ENCODE data around the gene ANLN. TPM values are rescaled to one million over a fixed set of nuclear protein-coding genes. Genes with fewer than 3 reads are reported as not detected.

ANLN gene
- total RNA-seq, result 1 to 10 TPM; 1.7 to 2.9 (median 2.0) TPM
- 1.4 TPM for total RNA-seq (2013)

DNA sequence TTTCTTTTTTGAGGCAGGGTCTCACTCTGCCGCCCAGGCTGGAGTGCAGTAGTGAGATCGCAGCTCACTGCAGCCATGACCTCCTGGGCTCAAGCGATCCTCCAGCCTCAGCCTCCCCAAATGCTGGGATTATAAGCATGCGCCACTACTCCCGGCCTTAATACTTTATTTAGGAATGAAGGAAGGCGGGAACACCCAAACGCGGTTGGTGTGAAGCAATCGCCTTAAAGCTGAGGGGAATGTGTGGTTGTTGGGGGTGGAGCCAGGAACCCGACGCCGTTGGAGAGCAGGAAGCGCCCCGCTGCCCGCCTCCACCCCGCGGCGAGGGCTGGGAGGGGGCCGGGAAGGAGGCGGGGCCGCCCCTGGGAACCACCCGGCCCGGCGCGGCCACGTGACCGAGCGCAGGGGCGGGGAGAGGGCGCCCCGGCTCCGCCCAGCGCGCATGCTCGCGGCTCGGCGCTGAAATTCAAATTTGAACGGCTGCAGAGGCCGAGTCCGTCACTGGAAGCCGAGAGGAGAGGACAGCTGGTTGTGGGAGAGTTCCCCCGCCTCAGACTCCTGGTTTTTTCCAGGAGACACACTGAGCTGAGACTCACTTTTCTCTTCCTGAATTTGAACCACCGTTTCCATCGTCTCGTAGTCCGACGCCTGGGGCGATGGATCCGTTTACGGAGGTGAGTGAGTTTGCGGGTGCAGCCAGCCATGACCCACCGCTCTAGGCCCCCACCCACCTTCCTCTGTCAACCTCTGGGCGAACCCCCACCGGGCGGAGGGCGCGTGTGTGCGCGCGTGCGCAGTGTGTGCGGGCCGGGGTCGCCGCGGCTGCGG is at the start of gene ANLN:
ANLN (plus strand) TSS at position 492 of the 828 bp plus-strand sequence; CDS start at position 657, 165 bp downstream.
- DNase-seq (peak; percentile 87 to 93), ATAC-seq (peak; percentile 96 to 98 (median 97))
- peak within 1 kb of the TSS; percentile 77 for H3K4me3 ChIP-seq (ENCODE audit: low read length)
- Mint-ChIP-seq H3K27ac (peak within 1 kb of the TSS; percentile 52 to 81), H3K4me1 (peaks cover 21 to 22% of the 10 kb centered on the region in 2 donors), H3K9me3 (no peaks in the 10 kb centered on the region), H3K36me3 (no peaks in the 10 kb centered on the region), H3K4me3 (peak within 1 kb of the TSS; percentile 79), H3K27me3 (ENCODE audit: low read depth in 2 of 2) (no peaks in the 10 kb centered on the region)
- no peaks in the 10 kb centered on the region for H3K27me3 ChIP-seq (ENCODE audit: control insufficient read depth, insufficient read depth, low read length)
- peaks cover 12% of the 10 kb centered on the region for H3K4me1 ChIP-seq (ENCODE audit: control insufficient read depth, insufficient read depth, low read length)
- WGBS (ENCODE audit: insufficient coverage), result 5% methylated on average over 68 of the region's 68 CpGs
- no peaks in the 10 kb centered on the region for H3K36me3 ChIP-seq (ENCODE audit: control insufficient read depth, insufficient read depth, low read length)
- TF ChIP-seq, protein P1, sequence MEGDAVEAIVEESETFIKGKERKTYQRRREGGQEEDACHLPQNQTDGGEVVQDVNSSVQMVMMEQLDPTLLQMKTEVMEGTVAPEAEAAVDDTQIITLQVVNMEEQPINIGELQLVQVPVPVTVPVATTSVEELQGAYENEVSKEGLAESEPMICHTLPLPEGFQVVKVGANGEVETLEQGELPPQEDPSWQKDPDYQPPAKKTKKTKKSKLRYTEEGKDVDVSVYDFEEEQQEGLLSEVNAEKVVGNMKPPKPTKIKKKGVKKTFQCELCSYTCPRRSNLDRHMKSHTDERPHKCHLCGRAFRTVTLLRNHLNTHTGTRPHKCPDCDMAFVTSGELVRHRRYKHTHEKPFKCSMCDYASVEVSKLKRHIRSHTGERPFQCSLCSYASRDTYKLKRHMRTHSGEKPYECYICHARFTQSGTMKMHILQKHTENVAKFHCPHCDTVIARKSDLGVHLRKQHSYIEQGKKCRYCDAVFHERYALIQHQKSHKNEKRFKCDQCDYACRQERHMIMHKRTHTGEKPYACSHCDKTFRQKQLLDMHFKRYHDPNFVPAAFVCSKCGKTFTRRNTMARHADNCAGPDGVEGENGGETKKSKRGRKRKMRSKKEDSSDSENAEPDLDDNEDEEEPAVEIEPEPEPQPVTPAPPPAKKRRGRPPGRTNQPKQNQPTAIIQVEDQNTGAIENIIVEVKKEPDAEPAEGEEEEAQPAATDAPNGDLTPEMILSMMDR (IDR thresholded peaks at IDR 0.05), result no peak
- intact Hi-C loops (cut with micrococcal nuclease), result loop anchor here (1.0 kb wide), 1 partner anchor 22 kb away; a partner anchor contains a TSS
- H3K9me3 ChIP-seq (ENCODE audit: control insufficient read depth, insufficient read depth, low read length), result no peaks in the 10 kb centered on the region
- peak within 1 kb of the TSS; percentile 80 for H3K27ac ChIP-seq (ENCODE audit: low read length)

DNA sequence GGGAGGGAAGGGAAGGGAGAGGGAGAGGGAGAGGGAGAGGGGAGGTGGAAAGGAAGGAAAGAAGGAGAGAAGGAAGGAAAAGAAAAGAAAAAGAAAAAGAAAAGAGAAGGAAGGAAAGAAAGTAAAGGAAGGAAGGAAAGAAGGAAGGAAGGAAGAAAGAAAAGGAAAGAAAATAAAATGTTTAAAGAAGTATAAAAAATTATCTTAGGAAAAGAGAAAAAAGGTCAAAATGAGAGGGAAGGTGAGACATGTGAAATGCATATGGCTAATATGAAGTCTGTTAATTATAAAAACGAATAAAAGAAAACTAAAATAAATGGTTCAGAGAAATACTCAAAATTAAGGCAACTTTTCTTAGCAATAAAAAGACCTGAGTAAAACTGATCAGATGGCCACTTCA is 46.1 kb upstream of the ANLN start:
- H3K27ac Mint-ChIP-seq, result no peak overlapping the region
- H3K27me3 Mint-ChIP-seq (ENCODE audit: low read depth in 2 of 2), result peaks cover 0 to 4% of the 10 kb centered on the region in 2 donors
- Histone ChIP-seq H3K4me1 (ENCODE audit: control insufficient read depth, insufficient read depth, low read length) (no peaks in the 10 kb centered on the region), H3K27ac (ENCODE audit: low read length) (no peak overlapping the region), H3K4me3 (ENCODE audit: low read length) (no peak overlapping the region), H3K9me3 (ENCODE audit: control insufficient read depth, insufficient read depth, low read length) (no peaks in the 10 kb centered on the region), H3K27me3 (ENCODE audit: control insufficient read depth, insufficient read depth, low read length) (peaks cover 2% of the 10 kb centered on the region), H3K36me3 (ENCODE audit: control insufficient read depth, insufficient read depth, low read length) (no peaks in the 10 kb centered on the region)
- no peak for ATAC-seq
- intact Hi-C loops (cut with micrococcal nuclease), result no loop called here
- TF ChIP-seq, protein P1 (IDR thresholded peaks at IDR 0.05), result no peak
- no peak overlapping the region for H3K4me3 Mint-ChIP-seq
- no CpG with 5 or more reads among the region's 1 CpG for WGBS (ENCODE audit: insufficient coverage)
- H3K36me3 Mint-ChIP-seq, result no peaks in the 10 kb centered on the region
- DNase-seq, result no peak
- H3K4me1 Mint-ChIP-seq, result no peaks in the 10 kb centered on the region
- no peaks in the 10 kb centered on the region for H3K9me3 Mint-ChIP-seq

DNA sequence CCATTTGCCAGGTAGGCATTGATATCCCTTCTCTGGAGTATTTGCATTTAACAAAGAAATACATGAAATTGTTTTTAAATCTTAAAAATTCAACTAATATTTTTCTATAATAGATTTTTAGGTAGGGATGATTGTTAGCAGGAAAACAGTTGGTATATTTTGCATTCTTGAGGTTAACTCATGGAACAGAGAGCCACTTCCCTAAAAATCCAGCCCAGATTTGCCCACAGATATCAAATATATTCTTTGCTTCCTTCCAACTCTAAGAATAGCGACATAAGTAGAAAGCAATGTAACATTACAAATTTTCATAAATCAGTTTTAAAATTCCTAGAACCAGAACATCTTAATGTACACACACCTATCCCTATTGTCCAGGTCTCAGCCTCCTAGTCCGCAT is 45.0 kb upstream of the ANLN start:
- no peaks in the 10 kb centered on the region for H3K9me3 Mint-ChIP-seq
- H3K9me3 ChIP-seq (ENCODE audit: control insufficient read depth, insufficient read depth, low read length), result no peaks in the 10 kb centered on the region
- intact Hi-C loops (cut with micrococcal nuclease), result no loop called here
- H3K36me3 Mint-ChIP-seq, result no peaks in the 10 kb centered on the region
- H3K4me1 ChIP-seq (ENCODE audit: control insufficient read depth, insufficient read depth, low read length), result no peaks in the 10 kb centered on the region
- TF ChIP-seq, protein P1 (IDR thresholded peaks at IDR 0.05), result no peak
- no peak overlapping the region for H3K27ac ChIP-seq (ENCODE audit: low read length)
- DNase-seq, result no peak
- H3K27me3 Mint-ChIP-seq (ENCODE audit: low read depth in 2 of 2), result peaks cover 0 to 4% of the 10 kb centered on the region in 2 donors
- peaks cover 2% of the 10 kb centered on the region for H3K27me3 ChIP-seq (ENCODE audit: control insufficient read depth, insufficient read depth, low read length)
- no peak overlapping the region for H3K4me3 ChIP-seq (ENCODE audit: low read length)
- 55% methylated on average over 2 of the region's 2 CpGs for WGBS (ENCODE audit: insufficient coverage)
- ATAC-seq, result no peak
- H3K36me3 ChIP-seq (ENCODE audit: control insufficient read depth, insufficient read depth, low read length), result no peaks in the 10 kb centered on the region
- H3K4me3 Mint-ChIP-seq, result no peak overlapping the region
- H3K4me1 Mint-ChIP-seq, result no peaks in the 10 kb centered on the region
- no peak overlapping the region for H3K27ac Mint-ChIP-seq
